GM19372 (cell line): ENCODE results near the gene PDSS1.
A peak's percentile ranks its signal among the peaks of the same experiment; 100 is the strongest.
"Not testable (repeated sequence)": the region's sequence is repeated elsewhere in the genome, so short reads cannot be mapped to it uniquely, and the experiment has no call there.

Experiments used
- ATAC-seq: cut with Tn5 transposase; IDR thresholded peaks from one replicate; pipeline ENCODE4 v1.9.1; 2021; ENCODE audit warnings: mild to moderate bottlenecking, low read depth, moderate library complexity; ENCODE audit not compliant: unreplicated experiment

The PDSS1 gene

DNA sequence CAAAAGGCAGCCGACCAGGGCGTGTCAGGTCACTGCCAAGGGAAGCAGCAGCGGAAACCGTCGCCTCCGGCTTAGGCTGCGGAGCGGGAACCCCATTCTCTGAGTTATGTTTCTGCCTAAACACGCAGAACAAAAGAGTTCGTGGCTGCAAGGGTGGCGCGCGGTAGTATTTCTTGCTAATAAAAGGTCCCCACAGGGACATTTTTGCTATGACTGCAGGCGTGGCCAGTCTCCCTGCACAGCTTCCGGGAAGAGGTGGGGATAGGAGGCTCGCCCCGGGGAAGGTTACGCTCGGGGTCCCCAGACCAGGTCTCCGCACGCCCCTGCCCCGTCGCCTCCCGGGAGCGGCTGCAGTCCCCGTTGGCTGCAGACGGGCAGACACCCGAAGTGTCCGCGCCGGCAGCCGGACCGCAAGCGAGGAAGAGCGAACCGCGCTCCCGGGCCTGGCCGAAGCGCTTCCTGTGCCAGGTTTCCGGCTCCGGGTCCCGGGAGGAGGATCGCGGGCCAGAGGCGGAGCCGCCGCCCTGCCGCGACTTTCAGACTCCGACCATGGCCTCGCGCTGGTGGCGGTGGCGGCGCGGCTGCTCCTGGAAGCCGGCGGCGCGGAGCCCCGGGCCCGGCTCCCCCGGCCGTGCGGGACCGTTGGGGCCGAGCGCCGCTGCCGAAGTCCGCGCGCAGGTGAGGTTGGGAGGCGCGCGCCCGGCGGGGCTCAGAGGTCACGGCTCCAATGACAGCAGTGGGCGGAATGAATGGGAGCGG is at the start of gene PDSS1:
Gene PDSS1 (plus strand): TSS at position 539 of the 759 bp plus-strand sequence. CDS start 11 bp downstream, at position 550.
- peak; percentile 76 for ATAC-seq

GRCh38 chr10:26648245-26648636 is 49.3 kb upstream of the PDSS1 start:
- ATAC-seq: not testable (repeated sequence)

DNA sequence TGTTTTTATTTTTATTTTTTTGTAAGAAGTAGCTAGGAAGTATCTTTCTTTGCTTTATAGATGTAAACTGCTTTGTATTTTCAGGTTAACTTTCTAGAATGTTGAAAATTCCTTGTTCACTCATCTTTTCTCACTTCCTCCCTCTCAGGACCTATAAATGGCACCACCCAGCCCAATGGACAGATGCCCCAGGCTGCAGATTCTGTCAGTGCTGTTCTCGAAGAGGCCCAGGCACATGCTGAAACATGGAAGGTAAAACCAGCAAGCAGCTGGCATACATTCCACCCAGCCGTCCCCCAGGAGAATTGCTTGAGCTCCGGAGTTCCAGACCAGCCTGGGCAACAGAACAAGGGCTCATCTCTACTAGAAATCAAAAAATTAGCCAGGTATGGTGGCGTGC is 47.1 kb upstream of the PDSS1 start:
- no peak for ATAC-seq

DNA sequence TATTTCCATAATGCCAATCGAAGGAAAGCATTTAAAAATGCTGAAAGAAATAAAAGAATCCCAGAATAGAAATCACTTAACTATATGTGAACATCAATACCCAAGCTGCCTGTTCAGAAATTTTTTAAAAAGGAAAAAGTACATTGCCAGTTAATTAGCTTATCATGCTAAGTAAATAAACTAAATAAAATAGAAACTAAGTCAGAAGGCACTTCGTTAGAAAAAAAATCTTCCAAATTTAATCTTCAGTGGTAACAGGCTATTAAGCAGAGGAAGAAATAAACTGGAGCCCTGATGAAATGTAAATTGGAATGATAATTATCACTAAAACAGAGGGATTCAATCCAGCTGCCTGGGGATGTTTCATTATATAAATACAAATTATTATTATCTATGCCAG is 46.0 kb upstream of the PDSS1 start:
- not testable (repeated sequence) for ATAC-seq

- ATAC-seq: no peak
These were observed 44.5 kb upstream of the PDSS1 start for GRCh38 chr10:26653004-26653403.

DNA sequence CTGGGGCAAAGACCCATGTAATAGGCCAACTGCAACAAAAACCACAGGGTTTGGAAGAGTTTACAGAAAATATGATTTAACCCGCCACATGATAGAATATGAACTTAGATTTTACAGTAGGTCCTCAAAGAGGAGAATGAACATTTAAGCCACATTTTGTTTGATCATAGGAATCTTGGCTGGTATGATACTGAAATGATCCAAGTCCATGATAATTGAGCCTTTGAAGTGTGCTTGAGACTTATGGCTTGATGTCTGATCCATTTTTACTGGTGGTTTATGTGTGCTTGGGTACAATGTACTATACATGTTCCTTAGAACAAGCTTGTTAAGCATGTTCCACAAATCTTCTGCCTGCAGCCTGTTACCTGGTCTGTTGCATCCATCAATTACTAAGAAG is 41.8 kb upstream of the PDSS1 start:
- ATAC-seq: no peak

DNA sequence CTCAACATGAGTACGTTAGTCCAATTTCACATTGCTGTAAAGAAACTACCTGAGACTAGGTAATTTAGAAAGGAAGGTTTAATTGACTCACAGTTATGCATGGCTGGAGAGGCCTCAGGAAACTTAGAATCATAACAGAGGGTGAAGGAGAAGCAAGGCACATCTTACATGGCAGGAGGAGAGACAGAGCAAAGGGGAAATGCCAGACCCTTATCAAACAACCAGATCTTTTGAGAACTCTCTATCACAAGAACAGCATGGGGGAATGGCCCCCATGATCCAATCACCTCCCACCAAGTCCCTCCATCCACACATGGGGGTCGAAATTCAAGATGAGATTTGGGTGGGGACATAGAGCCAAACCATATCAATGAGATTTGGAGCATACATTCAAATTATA is 34.6 kb upstream of the PDSS1 start:
- ATAC-seq: no peak

DNA sequence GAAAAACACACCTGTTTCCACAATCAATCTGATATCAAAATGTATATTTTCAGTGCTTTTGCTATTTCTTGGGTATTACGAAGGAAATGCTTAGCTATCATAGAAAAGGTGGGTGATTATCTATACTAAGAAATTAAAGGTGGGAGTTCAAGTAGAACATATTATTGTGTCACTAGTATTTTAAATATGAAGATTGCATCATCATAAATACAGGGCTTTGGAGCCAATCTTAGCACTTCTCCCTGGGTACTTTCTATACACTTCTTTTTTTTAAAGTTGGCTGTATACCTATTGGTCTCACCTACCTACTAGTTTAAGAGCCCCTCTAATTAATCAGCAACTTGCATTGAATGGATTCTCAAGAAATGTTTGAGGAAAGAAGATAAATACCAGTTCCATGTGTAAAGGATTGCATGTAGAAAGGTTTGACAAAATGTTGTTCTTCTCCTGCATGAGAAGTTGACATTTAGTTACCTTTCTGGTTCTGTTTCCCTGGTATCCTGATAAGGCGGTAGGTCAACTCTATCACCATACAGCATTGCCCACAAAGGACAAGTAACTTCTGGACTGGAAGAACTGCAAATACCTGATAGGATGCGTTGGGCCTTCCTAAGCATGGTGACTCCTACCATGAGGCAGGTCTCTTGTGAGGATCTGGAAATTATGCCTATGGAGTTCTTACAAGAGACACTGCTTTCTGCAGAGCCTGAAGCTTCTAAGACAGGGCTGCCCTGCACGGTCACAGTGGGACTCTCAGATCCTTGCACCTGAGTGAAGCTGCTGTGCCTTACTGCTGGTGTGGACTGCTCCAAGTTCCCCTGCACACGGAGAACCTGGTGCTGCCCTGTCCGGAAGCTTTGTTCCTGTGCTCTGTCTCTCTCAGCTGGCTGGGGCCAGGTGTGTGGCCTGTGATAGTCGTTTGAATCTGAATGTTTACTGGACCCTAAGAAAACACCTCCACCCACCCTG is 32.1 kb upstream of the PDSS1 start:
- no peak for ATAC-seq

- ATAC-seq: no peak
These were observed 21.6 kb upstream of the PDSS1 start for GRCh38 chr10:26675873-26676257.

DNA sequence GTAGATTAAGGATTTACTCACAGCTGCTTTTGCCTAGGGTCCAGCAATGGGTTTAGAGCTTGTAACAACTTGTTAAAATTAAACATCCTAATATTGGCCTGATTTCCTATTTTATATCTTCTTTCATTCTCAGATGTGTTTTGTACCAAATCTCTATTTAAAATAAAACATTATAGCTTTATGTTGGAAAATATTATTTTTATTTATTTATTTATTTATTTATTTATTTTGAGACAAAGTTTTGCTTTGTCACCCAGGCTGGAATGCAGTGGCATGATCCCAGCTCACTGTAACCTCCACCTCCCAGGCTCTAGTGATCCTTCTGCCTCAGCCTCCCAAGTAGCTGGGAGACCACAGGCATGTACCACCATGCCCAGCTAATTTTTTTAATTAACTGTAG is 17.9 kb upstream of the PDSS1 start:
- no peak for ATAC-seq

GRCh38 chr10:26681076-26681475 is 16.4 kb upstream of the PDSS1 start:
- no peak for ATAC-seq

DNA sequence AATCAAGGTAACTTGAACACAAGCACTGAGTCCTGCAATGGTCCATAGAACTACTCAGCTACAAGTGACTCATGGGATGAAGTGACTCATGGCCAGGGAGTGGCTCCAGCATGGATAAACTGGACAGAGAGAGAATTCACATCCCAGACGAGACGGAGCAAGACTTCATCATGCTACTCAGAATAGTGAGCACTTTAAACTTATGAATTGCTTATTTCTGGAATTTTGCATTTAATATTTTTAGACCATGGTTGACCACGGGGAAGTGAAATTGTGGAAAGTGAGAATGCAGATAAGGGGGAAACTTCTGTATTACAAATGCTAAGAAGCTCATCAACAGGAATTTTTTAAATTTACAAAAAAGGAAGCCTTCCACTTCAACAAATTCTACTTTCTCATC is 15.5 kb upstream of the PDSS1 start:
- ATAC-seq: not testable (repeated sequence)

- ATAC-seq: no peak
These were observed 14.6 kb upstream of the PDSS1 start for GRCh38 chr10:26682931-26683330.

DNA sequence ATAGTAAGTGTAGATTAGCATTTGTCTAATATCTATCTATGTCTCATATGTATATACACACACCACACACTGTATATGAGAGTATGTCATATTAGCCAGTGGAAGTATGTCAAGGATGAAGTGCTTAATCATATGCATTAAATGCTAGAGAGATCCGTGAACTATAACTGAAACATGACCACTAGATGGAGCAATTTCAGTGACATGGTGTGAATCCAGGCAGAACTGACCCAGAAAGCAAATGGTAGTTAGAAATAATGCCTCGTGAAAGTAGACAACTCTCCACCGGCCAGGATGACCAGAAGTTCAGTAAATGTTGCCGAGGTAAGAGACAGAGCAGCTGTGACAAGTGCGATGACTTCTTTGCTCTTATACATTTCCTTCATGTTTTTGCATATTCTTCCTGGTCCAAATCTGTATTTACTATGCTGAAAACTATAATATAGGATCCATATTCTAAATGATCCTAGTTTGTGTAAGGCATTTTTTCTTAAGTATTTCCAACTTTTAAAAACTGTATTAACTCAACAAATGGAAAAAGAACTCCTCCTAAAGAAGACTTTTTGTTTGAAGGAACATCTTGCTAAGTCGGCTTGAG is 12.7 kb upstream of the PDSS1 start:
- ATAC-seq: peak; percentile 93

DNA sequence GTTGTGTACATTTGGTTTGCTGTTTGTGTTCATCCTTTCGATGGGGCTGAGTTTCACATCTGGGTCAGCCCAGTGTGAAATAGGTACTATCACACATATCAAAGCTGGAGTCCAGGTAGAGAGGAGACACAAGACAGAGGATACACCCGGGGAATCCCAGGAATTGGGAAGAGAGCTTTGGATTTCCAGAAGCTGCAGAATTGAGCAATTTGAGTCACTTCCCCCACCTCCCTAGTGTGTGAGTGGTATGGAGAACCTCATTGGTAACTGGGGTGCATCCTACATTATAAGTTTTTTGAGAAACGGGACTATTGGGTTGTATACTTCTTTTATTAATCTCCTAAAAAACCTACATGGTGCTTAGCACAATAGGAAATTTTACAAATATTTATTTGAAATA is 12.1 kb upstream of the PDSS1 start:
- no peak for ATAC-seq

DNA sequence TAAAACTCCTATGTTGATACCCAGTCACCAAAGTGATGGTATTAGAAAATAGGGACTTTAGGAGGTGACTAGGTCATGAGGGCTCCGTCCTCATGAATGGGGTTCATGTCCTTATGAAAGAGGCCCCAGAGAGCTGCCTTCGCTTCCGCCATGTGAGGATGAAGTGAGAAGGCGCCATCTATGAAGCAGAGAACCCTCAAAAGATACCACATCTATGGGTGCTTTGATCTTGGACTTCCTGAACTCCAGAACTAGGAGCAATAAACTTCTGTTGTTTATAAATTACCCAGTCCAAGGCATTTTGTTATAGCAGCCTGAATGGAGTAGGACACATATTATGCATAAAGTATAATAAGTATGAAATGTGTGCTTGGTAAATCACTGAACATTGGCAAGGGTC is 8.1 kb upstream of the PDSS1 start:
- no peak for ATAC-seq

- ATAC-seq: no peak
These were observed 6.6 kb upstream of the PDSS1 start for GRCh38 chr10:26690731-26691475.

GRCh38 chr10:26694536-26694935 is 3.0 kb upstream of the PDSS1 start:
- not testable (repeated sequence) for ATAC-seq

DNA sequence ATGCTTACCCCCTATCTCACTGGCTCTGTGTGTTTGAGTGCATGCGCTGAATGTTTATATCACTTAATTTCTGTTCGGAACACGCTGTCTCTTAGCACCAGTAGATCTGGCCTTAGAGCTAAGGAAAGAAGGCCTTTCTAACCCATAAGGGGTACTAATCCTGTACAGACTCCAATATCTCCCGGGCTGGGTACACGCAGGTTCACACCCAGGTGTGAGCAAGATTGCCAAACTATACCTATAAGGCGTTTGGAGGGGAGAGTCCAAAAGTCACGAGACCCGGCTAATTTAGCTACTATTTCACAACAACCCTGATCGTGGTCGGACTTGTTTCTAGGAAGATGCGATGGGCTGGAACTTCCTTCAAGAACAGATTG is 727 bp upstream of the PDSS1 start:
- ATAC-seq: no peak

DNA sequence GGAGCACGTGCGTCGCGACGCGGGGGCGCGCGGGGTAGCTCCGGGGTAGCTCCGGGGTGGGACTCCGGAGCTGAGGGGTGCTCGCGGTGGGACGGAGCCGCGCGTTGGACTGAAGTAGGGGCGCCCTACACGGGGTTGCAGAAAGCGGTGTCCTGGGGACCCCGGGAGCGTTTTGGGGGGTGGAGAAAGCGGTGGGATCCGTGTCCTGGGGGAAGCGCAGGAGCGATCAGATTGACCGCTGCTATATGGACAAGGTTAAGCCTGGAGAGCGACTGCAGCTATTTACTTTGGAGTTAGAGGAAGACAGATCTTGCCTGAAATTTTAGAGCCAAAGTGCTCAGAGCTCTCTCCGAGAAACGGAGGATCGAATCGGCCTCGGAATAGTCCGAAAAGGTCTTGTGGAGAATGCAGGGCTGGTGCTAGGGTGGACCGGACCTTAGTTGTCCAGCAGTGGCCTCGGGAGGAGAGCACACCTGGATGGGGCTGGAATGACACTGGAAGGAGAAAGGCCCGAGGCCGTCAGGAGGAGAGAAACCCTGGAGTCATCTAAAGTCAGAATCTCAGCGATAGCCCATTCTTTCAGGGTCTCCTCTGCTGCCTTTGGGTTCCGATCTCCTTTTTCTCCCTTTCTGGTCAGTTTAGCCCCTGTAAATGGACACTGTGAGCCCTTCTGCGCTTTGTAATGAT is 564 bp downstream of the PDSS1 start:
- no peak for ATAC-seq
